Fibroblast of skin of abdomen (primary cell): ENCODE results near the gene KRT1.

ENCODE experiments used
- DNase-seq: peaks from one replicate; pipeline ENCODE4 v3.0.0-alpha.2; 2013

Gene KRT1

GRCh38 chr12:52633383-52633782 lies 46.8 kb downstream of the KRT1 start:
- no peak for DNase-seq

DNA sequence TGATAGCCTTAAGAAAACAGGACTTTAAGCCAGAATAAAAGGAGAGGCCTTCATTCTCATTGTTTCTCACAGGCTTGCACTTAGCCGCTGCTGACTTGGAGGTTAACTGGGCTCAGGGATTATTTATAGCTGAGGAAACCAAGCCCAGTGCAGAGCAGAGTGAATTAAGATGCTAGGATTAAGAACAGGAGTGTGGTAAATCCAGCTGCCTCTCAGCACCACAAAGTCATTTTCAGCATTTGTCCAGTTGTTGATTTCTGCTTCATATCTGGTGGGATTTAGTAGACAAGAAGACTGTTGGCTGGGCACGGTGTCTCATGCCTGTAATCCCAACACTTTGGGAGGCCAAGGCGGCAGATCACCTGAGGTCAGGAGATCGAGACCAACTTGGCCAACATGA lies 47.6 kb downstream of the KRT1 start:
- DNase-seq, result no peak

DNA sequence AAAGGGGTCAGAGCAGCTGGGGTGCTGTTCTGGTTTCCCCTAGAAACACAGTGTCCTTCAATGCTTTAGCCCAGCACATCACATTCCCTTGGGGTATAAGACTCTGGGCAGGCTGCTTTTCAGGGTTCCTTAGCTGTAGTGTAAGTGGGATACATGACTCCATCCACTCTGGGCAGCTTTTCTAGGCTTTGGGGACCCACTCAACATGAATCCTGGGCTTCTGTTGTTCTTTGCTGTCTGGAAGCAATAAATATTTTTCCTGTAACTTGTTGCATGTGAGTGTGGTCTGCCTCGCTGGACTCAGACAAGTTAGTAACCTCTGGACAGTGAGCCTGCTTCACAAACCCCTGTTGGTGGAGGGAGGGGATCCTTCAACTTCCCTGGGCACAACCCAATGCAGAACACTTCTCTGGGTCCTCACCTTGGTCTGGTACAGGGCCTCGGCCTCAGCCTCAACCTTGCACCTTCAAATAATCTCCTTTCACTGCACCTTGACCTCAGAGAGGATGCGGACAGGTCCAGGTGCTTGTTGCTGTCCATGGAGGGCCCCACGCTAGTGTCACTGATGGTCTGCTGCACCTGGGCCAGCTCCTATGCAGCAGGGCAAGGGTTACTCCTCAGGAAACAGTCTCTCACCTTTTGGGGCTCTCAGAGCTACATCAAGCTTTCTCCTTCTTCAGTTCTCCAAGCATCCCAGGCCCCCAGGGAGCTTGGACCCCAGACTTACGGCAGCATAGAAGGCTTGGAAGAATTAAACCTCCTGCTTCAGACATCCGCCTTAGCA lies 48.3 kb downstream of the KRT1 start:
- DNase-seq, result no peak

GRCh38 chr12:52631264-52631663 lies 48.9 kb downstream of the KRT1 start:
- DNase-seq, result no peak

GRCh38 chr12:52630599-52631200 lies 49.5 kb downstream of the KRT1 start:
- DNase-seq, result no peak

- DNase-seq, result no peak
Measured at GRCh38 chr12:52630008-52630500, 50.2 kb downstream of the KRT1 start.

DNA sequence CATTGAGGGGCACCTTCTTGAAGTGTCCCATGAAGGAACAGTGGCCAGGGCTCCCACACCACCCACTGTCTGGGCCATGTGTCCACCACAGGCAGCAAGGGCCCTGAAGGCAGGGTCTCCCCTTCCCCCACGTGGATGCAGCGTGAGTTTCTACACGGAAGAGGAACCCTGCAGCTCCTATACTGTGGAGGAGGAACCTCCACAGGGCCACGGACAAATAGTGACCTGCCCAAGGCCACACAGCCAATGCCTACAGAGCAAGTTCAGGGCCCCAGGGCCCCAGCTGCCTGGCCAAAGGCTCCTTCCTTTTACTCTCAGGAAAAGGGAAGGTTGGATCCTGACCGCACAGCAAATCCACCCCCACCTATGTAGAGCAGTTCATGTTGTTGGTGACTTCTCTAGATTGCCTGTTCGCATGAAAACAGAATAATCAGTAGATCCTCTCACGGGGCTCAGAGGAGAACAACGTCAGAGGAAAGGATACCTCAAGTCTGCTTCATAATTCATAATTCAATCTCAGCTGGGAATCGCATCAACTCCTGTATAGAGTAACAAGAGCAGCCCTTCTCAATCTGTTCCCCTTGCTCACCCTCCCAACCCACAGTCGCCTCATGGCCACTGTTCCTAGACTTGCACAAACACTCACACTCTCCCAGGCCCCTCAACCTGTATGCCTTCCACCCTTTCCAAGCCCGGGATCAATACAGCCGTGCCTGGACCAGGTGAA lies 50.8 kb downstream of the KRT1 start:
- DNase-seq, result no peak

DNA sequence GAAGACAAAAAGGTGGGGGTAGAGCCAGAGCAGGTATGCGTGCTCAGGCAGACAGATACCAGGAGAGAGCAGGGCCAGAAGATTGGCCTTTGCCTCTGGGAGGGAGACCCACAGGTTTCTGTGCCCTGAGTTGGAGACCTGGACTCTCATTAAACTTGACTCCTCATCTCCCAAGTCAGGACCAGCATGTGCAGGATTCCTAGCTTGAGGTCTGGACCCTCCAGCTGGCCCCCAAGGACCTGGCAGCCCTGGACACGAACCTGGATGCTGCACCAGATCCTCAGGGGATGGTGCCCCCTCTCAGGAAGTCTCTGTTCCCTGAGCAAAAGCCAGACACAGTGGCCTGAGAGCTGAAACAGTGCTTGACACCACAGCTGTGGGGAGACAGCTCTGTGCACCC lies 51.4 kb downstream of the KRT1 start:
- DNase-seq, result no peak

GRCh38 chr12:52628111-52628507 lies 52.1 kb downstream of the KRT1 start:
- no peak for DNase-seq

DNA sequence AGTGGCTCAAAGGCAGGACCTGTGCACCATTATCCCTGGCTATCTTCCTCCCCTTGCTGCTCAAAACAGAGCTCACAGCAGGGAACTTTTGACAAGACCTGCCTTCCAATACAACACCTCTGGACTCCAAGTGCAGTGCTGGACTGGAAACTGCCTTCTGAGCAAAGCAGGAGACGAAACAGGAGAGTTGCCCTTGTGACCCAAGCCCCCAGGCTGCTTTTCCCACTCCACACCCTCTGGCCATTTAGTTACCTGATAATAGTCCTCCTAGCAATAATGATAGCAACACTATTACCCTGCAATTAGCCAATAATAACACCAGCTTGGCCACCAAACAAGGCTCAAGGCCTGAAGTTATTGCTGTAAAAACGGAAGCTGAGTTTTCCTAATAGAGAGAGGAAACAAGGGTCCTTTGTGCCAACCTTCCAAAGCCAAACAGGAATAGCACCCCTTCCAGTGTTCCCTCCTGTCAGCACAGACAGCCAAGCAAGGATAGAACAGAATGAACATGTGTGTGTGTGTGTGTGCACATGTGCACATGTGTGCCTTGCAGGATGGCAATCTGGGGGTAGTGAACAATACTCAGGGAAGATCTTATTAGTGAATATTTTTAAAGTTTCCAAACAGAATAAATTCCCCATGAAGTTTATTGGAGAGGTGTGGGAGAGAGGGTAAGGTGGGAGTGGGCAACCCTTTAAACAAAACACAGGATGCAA lies 52.7 kb downstream of the KRT1 start:
- DNase-seq, result no peak
